PFSK-1 (cell line): ENCODE measurements around the gene MEI1.

Experiments
- FOXP2 ChIP-seq: optimal IDR thresholded peaks from 2 replicates; pipeline ENCODE3; 2011; ENCODE audit warnings: borderline replicate concordance, control low read depth, inconsistent platforms; ENCODE audit not compliant: insufficient read depth; ENCODE audit errors: extremely low read length, extremely low read depth
- POLR2AphosphoS5 ChIP-seq: IDR thresholded peaks from 2 replicates; pipeline ENCODE4 v1.6.1; 2012; ENCODE audit warnings: low read depth, mild to moderate bottlenecking, control low read depth, low read length, moderate library complexity
- SIN3A ChIP-seq: IDR thresholded peaks from 2 replicates; pipeline ENCODE4 v1.6.1; 2012; ENCODE audit warnings: mild to moderate bottlenecking, low read length, moderate library complexity, borderline replicate concordance; ENCODE audit not compliant: insufficient read depth
- TAF1 ChIP-seq: IDR thresholded peaks from 2 replicates; pipeline ENCODE4 v1.6.1; 2012; ENCODE audit warnings: low read length, control low read depth, borderline replicate concordance; ENCODE audit not compliant: insufficient read depth
- TF ChIP-seq, protein P1 (sequence below), 2 experiments: IDR thresholded peaks; 2 replicates each; pipeline versions ENCODE4 v1.6.1 to v1.8.0; 2011 to 2012; ENCODE audit warnings: low read depth in 2 of 2, low read length in 2 of 2, control low read depth in 1 of 2, inconsistent platforms in 1 of 2, mild to moderate bottlenecking in 1 of 2, moderate library complexity in 1 of 2; ENCODE audit not compliant: insufficient read depth in 1 of 2

Gene MEI1

DNA sequence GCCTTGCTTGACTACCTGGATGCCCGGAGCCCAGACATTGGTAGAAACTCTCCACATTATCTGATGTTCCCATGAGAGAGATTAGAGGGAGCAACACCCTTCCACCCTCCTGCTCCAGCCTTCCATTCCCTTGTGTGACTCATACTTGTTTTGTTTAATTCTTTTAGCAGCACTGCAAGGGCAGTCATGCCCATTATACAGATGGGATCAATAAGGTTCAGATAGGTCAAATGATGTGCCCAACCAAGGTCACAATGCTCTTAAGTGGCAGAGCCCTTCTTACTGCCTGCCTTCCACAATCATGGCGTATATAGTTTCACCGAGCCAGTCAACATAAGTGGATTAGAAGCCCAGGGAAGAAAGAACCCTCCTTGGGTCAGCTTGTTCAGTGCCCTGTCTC lies 94.6 kb downstream of the MEI1 start:
- TF ChIP-seq, protein P1, sequence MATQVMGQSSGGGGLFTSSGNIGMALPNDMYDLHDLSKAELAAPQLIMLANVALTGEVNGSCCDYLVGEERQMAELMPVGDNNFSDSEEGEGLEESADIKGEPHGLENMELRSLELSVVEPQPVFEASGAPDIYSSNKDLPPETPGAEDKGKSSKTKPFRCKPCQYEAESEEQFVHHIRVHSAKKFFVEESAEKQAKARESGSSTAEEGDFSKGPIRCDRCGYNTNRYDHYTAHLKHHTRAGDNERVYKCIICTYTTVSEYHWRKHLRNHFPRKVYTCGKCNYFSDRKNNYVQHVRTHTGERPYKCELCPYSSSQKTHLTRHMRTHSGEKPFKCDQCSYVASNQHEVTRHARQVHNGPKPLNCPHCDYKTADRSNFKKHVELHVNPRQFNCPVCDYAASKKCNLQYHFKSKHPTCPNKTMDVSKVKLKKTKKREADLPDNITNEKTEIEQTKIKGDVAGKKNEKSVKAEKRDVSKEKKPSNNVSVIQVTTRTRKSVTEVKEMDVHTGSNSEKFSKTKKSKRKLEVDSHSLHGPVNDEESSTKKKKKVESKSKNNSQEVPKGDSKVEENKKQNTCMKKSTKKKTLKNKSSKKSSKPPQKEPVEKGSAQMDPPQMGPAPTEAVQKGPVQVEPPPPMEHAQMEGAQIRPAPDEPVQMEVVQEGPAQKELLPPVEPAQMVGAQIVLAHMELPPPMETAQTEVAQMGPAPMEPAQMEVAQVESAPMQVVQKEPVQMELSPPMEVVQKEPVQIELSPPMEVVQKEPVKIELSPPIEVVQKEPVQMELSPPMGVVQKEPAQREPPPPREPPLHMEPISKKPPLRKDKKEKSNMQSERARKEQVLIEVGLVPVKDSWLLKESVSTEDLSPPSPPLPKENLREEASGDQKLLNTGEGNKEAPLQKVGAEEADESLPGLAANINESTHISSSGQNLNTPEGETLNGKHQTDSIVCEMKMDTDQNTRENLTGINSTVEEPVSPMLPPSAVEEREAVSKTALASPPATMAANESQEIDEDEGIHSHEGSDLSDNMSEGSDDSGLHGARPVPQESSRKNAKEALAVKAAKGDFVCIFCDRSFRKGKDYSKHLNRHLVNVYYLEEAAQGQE (IDR thresholded peaks at IDR 0.05; ENCODE audit: insufficient read depth in 1 of 2, low read depth in 2 of 2, low read length in 2 of 2) = no peak
- TF ChIP-seq TAF1 (no peak), POLR2AphosphoS5 (no peak), FOXP2 (no peak), SIN3A (no peak)

DNA sequence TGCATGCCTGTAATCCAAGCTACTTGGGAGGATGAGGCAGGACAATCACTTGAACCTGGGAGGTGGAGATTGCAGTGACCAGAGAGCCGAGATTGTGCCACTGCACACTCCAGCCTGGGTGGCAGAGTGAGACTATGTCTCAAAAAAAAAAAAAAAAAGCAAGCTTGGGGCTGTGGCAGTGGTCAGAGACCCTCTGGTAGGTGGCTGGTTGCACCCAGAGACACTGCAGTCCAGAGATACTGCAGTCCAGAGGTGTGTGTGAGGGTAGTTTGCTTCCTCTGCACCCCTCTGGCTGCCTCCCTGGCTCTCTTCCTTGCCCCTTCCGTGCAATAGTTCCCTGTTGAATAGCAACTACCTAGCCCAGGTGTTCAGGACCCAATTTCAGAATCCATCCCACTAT lies 99.4 kb downstream of the MEI1 start:
- no peak for TF ChIP-seq TAF1
- TF ChIP-seq POLR2AphosphoS5 = no peak
- no peak for TF ChIP-seq SIN3A
- no peak for TF ChIP-seq FOXP2
- TF ChIP-seq, protein P1 (IDR thresholded peaks at IDR 0.05; ENCODE audit: insufficient read depth in 1 of 2, low read depth in 2 of 2, low read length in 2 of 2) = no peak

DNA sequence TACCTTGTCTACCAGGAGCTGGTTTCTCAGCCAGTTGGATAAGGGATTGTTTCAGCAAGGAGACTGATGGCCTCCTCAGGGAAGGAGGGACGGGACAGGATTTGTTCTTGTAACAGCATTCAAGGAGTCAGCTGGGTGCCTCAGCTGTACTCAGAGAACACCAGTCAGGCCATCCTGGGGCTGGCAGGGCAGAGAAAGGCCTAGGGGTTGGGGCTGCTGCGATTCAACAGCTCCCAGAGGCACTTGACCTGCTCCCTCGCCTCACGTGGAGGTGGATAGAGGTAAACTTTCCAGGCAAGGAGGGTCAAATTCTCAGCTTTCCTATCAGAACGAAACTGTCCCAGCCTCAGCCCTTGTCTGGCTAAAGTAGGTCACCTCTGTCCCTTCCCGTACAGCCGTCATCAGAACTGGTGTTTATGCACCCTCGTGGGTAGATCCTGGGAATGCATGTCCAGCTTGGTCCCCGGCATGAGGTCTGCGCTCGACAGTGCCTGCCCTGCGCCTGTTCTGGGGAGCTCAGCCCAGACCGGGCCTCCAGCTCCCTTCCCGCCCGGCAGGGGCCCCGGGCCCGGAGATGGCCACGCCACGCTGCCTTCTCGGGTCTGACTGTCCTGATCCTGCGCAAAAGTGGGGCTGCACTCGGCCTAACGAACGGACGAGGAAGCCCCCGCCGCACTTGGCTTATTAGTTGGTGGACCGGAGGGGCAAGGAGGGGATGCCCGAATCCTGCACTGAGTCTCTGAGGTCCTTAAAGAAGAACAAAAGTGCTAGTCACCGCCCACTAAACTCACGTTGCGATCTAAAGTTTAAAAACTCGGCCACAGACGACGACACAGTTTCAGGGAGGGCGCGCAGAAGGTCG lies 100.4 kb downstream of the MEI1 start:
- no peak for TF ChIP-seq FOXP2
- TF ChIP-seq POLR2AphosphoS5 = no peak
- no peak for TF ChIP-seq SIN3A
- no peak for TF ChIP-seq TAF1
- TF ChIP-seq, protein P1 (IDR thresholded peaks at IDR 0.05; ENCODE audit: insufficient read depth in 1 of 2, low read depth in 2 of 2, low read length in 2 of 2) = no peak

DNA sequence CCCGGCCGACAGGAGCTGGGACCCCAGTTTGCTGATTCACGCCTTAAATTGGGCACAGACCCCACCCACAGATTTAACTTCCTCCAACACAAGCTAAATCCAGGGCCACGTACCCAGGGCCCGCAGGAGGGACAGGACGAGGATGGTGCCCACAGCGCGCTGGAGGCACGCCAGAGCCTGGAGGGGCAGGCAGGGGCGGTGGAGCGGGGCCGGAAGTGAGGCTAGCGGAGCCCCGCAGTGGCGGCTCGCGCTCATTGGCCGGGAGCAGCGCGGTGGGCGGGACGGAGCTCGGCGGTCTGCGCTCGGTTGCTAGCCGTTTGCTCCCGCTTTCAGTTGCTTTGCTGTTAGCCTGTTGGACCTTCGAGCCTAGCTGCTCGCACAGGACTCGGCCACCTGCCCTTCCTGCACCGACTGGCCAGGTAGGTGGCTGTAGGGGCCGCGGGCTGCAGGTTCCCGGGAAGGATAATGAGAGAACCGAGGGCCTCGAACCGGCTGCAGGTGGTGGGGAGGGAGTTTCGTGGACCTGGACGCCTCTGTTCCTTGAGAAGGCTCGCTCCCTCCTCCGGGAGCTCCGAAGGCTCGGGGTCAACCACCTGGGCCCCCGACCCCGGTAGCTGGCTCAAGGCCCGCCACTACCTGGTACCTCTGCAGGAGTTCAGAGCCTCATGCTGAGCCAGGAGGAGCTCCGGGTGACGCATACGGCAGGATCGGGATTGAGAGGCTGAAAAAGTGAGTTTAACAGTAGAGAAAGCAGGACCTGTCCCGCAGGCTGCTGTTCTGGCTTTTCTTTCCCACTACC lies 101.2 kb downstream of the MEI1 start, which contains the start of gene CCDC134:
Gene CCDC134, plus strand, starts transcription at position 332 of the 799 bp plus-strand sequence. CDS start 8,212 bp downstream, outside the sequence.
- TF ChIP-seq, protein P1 (IDR thresholded peaks at IDR 0.05; ENCODE audit: insufficient read depth in 1 of 2, low read depth in 2 of 2, low read length in 2 of 2) = 0 out of 4 replicates have a peak, but pooled peaks of 1 of the 2 experiments have one; percentile 3
- peak; percentile 81 for TF ChIP-seq FOXP2
- TF ChIP-seq SIN3A = no peak
- peak; percentile 90; the same call in 1 of the 2 replicates for TF ChIP-seq TAF1
- peak; percentile 95 for TF ChIP-seq POLR2AphosphoS5
